GM19238 (cell line): Measurements from ENCODE around the gene LRRC53.

Experiments used
- DNase-seq: peaks from one replicate; pipeline ENCODE4 v3.0.0; 2011; ENCODE audit warnings: low spot score; ENCODE audit not compliant: insufficient read length

LRRC53 gene

DNA sequence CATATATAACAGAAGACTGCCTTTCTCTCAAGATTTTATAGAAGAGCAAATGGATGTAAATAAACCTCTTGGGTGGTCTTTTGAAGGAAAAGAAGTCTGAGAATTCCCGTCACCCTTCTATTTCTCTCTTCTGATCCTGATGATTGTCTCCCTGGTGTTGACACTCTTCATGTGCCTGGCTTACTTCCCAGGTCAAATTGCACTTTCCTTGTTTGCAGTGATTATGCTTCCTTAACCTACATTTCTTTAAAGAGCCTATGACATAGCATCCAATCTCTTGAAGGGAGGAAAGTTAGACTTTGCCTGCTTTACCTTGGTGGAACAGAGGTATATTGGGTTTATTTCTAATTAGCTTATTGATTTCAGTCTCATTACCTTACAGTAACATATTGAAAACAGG is 80.1 kb downstream of the LRRC53 start:
- no peak for DNase-seq

DNA sequence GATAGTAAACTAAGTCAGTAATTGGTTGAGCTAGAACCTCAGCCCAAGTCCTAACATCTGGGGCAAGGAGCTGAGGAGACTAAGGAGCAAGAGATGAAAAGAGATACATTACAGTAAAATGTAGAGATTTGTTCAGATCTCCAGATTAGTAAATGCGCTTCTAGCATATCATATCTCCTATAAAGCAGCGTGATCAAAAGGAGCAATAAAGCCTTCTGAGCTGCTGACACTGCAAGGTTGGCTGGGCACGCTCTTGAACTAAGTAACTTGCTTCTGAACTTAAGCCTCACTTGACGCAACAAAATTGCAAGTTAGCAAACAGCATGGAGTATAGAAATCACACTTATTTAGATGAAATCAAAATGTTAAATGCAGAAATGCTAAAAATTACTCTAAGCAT is 80.9 kb downstream of the LRRC53 start:
- no peak for DNase-seq

DNA sequence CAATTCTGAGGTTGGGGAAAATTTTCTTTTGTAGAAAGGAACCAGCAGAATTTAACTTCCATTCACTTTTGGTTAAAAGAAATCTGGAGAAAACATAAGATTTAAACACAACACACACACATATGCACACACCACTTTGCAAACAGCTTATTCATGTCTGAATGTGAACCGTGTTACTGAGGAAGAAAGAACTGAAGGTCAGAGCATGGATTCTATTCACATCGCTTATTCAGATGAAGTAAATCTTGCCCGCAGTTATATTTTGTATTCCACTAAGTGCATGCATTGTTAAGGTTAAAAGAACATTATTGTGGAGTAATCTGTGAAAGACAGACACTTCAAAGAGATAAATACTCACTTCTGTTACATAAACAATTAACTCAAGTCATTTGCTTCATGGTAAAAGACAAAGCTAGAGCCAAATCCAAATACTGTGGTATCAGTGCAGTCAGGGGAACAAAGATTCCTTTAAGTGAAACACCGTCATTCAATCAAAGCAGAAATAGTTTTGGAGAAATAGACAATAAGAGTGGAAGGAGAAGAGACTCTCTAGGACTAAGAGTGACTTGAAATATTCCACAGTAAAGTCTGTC is 82.0 kb downstream of the LRRC53 start:
- DNase-seq = no peak

DNA sequence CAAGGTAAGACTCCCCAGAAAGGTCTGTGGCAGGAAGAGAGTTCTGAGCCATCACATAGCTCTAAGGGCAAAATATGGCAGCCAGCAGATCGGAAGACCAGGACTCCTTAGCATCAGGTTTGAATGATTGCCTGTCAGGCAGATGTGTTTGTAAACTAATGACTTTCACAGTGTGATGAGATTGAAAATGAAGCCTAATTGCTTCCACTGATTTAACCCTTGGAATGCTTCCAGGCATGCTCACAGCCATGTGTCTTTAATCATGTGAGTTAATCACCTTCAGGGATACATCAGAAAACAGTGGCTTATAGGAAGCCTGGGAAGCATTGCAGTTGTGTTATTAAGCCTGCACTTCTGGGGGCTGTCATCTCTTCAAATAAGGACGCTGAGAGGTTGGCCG is 82.8 kb downstream of the LRRC53 start:
- DNase-seq = no peak

- no peak for DNase-seq
These were observed 84.7 kb downstream of the LRRC53 start for GRCh38 chr1:74427681-74428080.

GRCh38 chr1:74426208-74426937 is 86.0 kb downstream of the LRRC53 start:
- no peak for DNase-seq

- DNase-seq = no peak
These were observed 86.7 kb downstream of the LRRC53 start for GRCh38 chr1:74425676-74426075.

DNA sequence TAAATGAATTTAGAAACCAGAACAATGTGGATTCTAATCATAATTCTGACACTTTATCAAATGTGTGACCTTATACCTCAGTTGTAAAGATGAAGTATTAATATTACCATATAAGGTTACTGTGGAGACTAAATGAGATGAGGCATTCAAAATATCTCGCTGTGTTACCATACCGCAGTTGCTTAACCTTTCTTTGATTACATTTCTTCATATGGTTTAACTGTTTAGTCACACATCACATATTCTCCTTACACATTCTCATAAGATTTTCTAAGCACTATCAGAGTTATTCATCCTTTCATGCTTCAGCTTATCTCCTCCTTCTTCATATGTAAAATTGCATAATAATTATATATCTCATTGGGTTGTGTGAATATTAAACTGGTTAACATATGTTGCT is 88.9 kb downstream of the LRRC53 start:
- DNase-seq = no peak

GRCh38 chr1:74422421-74423292 is 89.8 kb downstream of the LRRC53 start:
- DNase-seq = no peak

GRCh38 chr1:74420467-74420866 is 91.9 kb downstream of the LRRC53 start:
- no peak for DNase-seq
